Astrocyte of the spinal cord (primary cell): Measurements from ENCODE around the gene SMOC2.

Experiments used
- DNase-seq: peaks from one replicate; pipeline ENCODE4 v3.0.0; 2011; ENCODE audit warnings: low read depth, low spot score
- H3K4me3 ChIP-seq: 2 replicates; pipeline ENCODE4 v1.5.1; 2011; ENCODE audit warnings: low read depth, mild to moderate bottlenecking, low read length, moderate library complexity
- CTCF ChIP-seq: IDR thresholded peaks from 2 replicates; pipeline ENCODE4 v1.5.1; 2012; ENCODE audit warnings: low read depth, mild to moderate bottlenecking, low read length, inconsistent platforms
- in situ Hi-C: cut with HindIII; loops from 2 replicates; pipeline ENCODE4 v1.10.0; 2017; ENCODE audit warnings: low sequenced_read_pairs

Gene SMOC2

GRCh38 chr6:168574699-168575195, 133.8 kb downstream of the SMOC2 start:
- no peak for TF ChIP-seq CTCF
- in situ Hi-C loops: no loop called here
- no peak for DNase-seq
- no peak overlapping the region for H3K4me3 ChIP-seq

GRCh38 chr6:168575346-168576098, 134.5 kb downstream of the SMOC2 start:
- no peak overlapping the region for H3K4me3 ChIP-seq
- no peak for TF ChIP-seq CTCF
- in situ Hi-C loops: no loop called here
- DNase-seq: no peak

GRCh38 chr6:168576388-168576787, 135.4 kb downstream of the SMOC2 start:
- no peak for TF ChIP-seq CTCF
- in situ Hi-C loops: no loop called here
- no peak overlapping the region for H3K4me3 ChIP-seq

GRCh38 chr6:168577496-168577895, 136.5 kb downstream of the SMOC2 start:
- H3K4me3 ChIP-seq: no peak overlapping the region
- no peak for DNase-seq
- in situ Hi-C loops: no loop called here
- no peak for TF ChIP-seq CTCF

More at GRCh38 chr6:168576388-168576787, 135.4 kb downstream of the SMOC2 start:
- no peak for DNase-seq

- in situ Hi-C loops: no loop called here
- no peak for TF ChIP-seq CTCF
- no peak overlapping the region for H3K4me3 ChIP-seq
- no peak for DNase-seq
Observed at GRCh38 chr6:168578036-168578435, 137.1 kb downstream of the SMOC2 start.

GRCh38 chr6:168581236-168581635, 140.3 kb downstream of the SMOC2 start:
- no peak overlapping the region for H3K4me3 ChIP-seq
- TF ChIP-seq CTCF: no peak
- DNase-seq: no peak
- in situ Hi-C loops: no loop called here
